ENCODE results near the gene GPATCH1.
A peak's percentile ranks its signal among the peaks of the same experiment; 100 is the strongest.

GPATCH1 gene

GRCh38 chr19:33176670-33177416 lies 95.9 kb downstream of the GPATCH1 start:
- no peak for TF ChIP-seq CTCF (IDR thresholded peaks at IDR 0.05; ENCODE audit: control insufficient read depth, extremely low read depth, insufficient read depth)
- DNase-seq (ENCODE audit: low read depth) = peak; percentile 94
- H3K4me3 ChIP-seq (ENCODE audit: low read depth, low read length) = peak overlapping the region; percentile 92

GRCh38 chr19:33177417-33177979 lies 96.5 kb downstream of the GPATCH1 start:
- peak; percentile 23 for TF ChIP-seq CTCF (IDR thresholded peaks at IDR 0.05; ENCODE audit: control insufficient read depth, extremely low read depth, insufficient read depth)
- H3K4me3 ChIP-seq (ENCODE audit: low read depth, low read length) = peak overlapping the region; percentile 64
- no peak for DNase-seq (ENCODE audit: low read depth)
